ENCODE data around the gene TOR2A. TPM values are rescaled to one million over a fixed set of nuclear protein-coding genes. Genes with fewer than 3 reads are reported as not detected.

TOR2A gene
- polyA plus RNA-seq, 1 experiment = 4.9 TPM

GRCh38 chr9:127712867-127713266, 22.2 kb downstream of the TOR2A start:
- H3K27ac ChIP-seq (ENCODE audit: low read depth, low read length) = no peak overlapping the region
- no peaks in the 10 kb centered on the region for H3K27me3 ChIP-seq (ENCODE audit: control insufficient read depth, insufficient read depth, low read length)
- ChIA-PET CTCF (no interaction called here), POLR2A (no interaction called here)
- peaks cover 2% of the 10 kb centered on the region for H3K9me3 ChIP-seq (ENCODE audit: control insufficient read depth, insufficient read depth, low read length)
- TF ChIP-seq, protein P1, sequence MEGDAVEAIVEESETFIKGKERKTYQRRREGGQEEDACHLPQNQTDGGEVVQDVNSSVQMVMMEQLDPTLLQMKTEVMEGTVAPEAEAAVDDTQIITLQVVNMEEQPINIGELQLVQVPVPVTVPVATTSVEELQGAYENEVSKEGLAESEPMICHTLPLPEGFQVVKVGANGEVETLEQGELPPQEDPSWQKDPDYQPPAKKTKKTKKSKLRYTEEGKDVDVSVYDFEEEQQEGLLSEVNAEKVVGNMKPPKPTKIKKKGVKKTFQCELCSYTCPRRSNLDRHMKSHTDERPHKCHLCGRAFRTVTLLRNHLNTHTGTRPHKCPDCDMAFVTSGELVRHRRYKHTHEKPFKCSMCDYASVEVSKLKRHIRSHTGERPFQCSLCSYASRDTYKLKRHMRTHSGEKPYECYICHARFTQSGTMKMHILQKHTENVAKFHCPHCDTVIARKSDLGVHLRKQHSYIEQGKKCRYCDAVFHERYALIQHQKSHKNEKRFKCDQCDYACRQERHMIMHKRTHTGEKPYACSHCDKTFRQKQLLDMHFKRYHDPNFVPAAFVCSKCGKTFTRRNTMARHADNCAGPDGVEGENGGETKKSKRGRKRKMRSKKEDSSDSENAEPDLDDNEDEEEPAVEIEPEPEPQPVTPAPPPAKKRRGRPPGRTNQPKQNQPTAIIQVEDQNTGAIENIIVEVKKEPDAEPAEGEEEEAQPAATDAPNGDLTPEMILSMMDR (IDR thresholded peaks at IDR 0.05; ENCODE audit: low read depth, low read length) = no peak
- no peak overlapping the region for H3K4me3 ChIP-seq (ENCODE audit: low read depth, low read length)
- no peak for DNase-seq (ENCODE audit: low read depth, low spot score)

DNA sequence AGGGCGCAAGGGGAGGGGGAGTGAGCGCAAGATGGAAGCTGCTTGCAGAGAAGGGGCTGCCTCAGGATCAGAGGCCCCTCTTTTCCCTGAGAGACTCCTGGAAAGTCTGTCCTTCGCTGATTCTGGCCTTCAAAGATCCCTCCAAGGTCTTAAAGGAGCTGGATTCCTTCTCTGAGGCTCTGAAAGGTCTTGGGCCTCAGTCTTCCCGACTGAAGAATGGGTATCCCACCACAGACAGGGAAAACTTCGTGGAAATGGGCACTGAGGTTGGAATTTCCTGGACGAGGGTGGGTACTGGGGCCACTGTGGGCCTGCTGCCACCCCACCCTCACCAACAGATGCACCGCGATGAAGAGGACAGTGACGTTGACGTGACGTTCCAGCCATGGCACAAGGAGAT, 22.7 kb downstream of the TOR2A start:
- Histone ChIP-seq H3K9me3 (ENCODE audit: control insufficient read depth, insufficient read depth, low read length) (peaks cover 2% of the 10 kb centered on the region), H3K27ac (ENCODE audit: low read depth, low read length) (no peak overlapping the region), H3K27me3 (ENCODE audit: control insufficient read depth, insufficient read depth, low read length) (no peaks in the 10 kb centered on the region), H3K4me3 (ENCODE audit: low read depth, low read length) (no peak overlapping the region)
- TF ChIP-seq, protein P1 (IDR thresholded peaks at IDR 0.05; ENCODE audit: low read depth, low read length) = no peak
- DNase-seq (ENCODE audit: low read depth, low spot score) = no peak
- ChIA-PET CTCF (no interaction called here), POLR2A (no interaction called here)

DNA sequence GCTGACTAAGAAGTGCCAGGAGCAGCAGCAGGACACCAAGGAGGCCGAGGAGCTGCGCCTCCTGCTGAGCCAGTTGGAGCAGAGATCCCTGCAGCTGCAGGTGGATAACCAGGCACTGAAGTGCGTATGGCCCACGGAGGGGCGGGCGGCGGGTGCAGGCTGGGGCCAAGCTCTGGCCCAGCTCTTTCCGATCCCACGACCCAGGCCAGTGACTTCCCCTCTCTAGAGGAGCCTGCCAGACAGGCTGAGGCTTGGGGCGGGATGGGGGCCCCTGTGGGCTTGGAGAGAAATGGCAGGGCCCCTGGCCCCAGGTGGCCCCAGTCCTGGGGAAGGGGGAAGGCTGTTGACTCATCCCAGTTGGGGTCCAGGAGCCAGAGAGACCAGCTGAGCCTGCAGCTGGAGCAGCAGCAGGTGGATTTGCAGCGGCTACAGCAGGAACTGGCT, 23.2 kb downstream of the TOR2A start:
- Histone ChIP-seq H3K27me3 (ENCODE audit: control insufficient read depth, insufficient read depth, low read length) (no peaks in the 10 kb centered on the region), H3K4me3 (ENCODE audit: low read depth, low read length) (no peak overlapping the region), H3K27ac (ENCODE audit: low read depth, low read length) (no peak overlapping the region), H3K9me3 (ENCODE audit: control insufficient read depth, insufficient read depth, low read length) (peaks cover 2% of the 10 kb centered on the region)
- TF ChIP-seq, protein P1 (IDR thresholded peaks at IDR 0.05; ENCODE audit: low read depth, low read length) = no peak
- CTCF ChIA-PET = no interaction called here
- POLR2A ChIA-PET = no interaction called here
- DNase-seq (ENCODE audit: low read depth, low spot score) = no peak

GRCh38 chr9:127711226-127711701, 23.8 kb downstream of the TOR2A start:
- CTCF ChIA-PET = no interaction called here
- peaks cover 2% of the 10 kb centered on the region for H3K9me3 ChIP-seq (ENCODE audit: control insufficient read depth, insufficient read depth, low read length)
- H3K27ac ChIP-seq (ENCODE audit: low read depth, low read length) = no peak overlapping the region
- no peaks in the 10 kb centered on the region for H3K27me3 ChIP-seq (ENCODE audit: control insufficient read depth, insufficient read depth, low read length)
- DNase-seq (ENCODE audit: low read depth, low spot score) = no peak
- POLR2A ChIA-PET = no interaction called here
- no peak overlapping the region for H3K4me3 ChIP-seq (ENCODE audit: low read depth, low read length)
- TF ChIP-seq, protein P1 (IDR thresholded peaks at IDR 0.05; ENCODE audit: low read depth, low read length) = no peak

DNA sequence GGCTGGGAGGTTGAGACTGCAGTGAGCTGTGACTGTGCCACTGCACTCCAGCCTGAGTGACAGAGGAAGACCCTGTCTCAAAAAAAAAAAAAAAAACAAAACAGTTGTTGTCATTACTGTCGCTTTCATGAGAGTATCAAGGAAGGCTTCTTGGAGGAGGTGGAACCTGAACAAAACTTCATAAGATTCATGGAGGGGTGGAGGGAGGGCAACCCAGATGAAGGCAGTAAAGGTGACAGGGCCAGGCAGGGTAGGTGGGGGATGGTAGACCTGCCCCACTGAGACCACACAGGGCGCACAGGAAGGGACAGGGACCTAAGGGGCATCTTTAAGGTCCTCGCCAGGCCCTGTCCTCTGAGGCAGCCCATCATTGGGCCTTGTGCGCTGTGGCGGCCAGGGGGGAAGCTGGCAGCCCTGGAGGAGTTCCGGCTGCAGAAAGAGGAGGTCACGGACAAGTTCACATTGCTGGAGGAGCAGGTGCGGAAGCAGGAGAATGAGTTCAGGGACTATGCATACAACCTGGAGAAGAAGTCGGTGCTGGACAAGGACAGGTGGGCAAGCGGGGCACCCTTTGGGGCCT, 24.8 kb downstream of the TOR2A start:
- Histone ChIP-seq H3K4me3 (ENCODE audit: low read depth, low read length) (no peak overlapping the region), H3K27ac (ENCODE audit: low read depth, low read length) (no peak overlapping the region), H3K9me3 (ENCODE audit: control insufficient read depth, insufficient read depth, low read length) (peaks cover 2% of the 10 kb centered on the region), H3K27me3 (ENCODE audit: control insufficient read depth, insufficient read depth, low read length) (no peaks in the 10 kb centered on the region)
- no peak for DNase-seq (ENCODE audit: low read depth, low spot score)
- ChIA-PET CTCF (no interaction called here), POLR2A (interaction anchor here (1.2 kb wide), 1 partner anchor 82 kb away, joined by 5 read pairs; no protein-coding TSS in a partner anchor)
- TF ChIP-seq, protein P1 (IDR thresholded peaks at IDR 0.05; ENCODE audit: low read depth, low read length) = no peak

All from AG04450 (cell line).